Activated naive CD4-positive, alpha-beta T cell treated with anti-CD3 and anti-CD28 coated beads for 36 hours (primary cell): ENCODE data around the gene DDX21. TPM values are rescaled to one million over a fixed set of nuclear protein-coding genes. Genes with fewer than 3 reads are reported as not detected.
"Not testable (repeated sequence)": the region's sequence is repeated elsewhere in the genome, so short reads cannot be mapped to it uniquely, and the experiment has no call there.

Experiments
- CTCF ChIA-PET: fragments of 350-600 bp; sonication (Branson Sonifier 250); formaldehyde crosslinking; loops from one replicate; lab custom pipeline; 2021; ENCODE audit warnings: antibody characterized with exemption; lab: Charles Lee
- DNase-seq: peaks from one replicate; pipeline ENCODE4 v3.0.0-alpha.2; 2020
- H3K27ac Mint-ChIP-seq: one replicate; pipeline ENCODE4 v1.8.0; 2021; ENCODE audit warnings: mild to moderate bottlenecking, mixed read lengths
- H3K27me3 Mint-ChIP-seq: one replicate; pipeline ENCODE4 v1.8.0; 2021; ENCODE audit warnings: low read depth, mixed read lengths
- H3K36me3 Mint-ChIP-seq: one replicate; pipeline ENCODE4 v1.8.0; 2021; ENCODE audit warnings: low read depth, mixed read lengths
- H3K4me1 Mint-ChIP-seq: one replicate; pipeline ENCODE4 v1.8.0; 2021; ENCODE audit warnings: low read depth, mixed read lengths
- H3K4me3 Mint-ChIP-seq: one replicate; pipeline ENCODE4 v1.8.0; 2021; ENCODE audit warnings: mild to moderate bottlenecking, moderate library complexity, mixed read lengths
- H3K9me3 Mint-ChIP-seq: one replicate; pipeline ENCODE4 v1.8.0; 2021; ENCODE audit warnings: mixed read lengths
- intact Hi-C: fragments of 100-400 bp; cut with micrococcal nuclease; formaldehyde crosslinking; loops from one replicate; pipeline ENCODE4 v1.15.1; 2023
- total RNA-seq, 2 experiments: library from RNA; stranded (reverse); gene quantifications; one replicate each; pipeline ENCODE4 v1.2.3, GENCODE V29; 2021

The DDX21 gene
- total RNA-seq, 2 experiments from 2014 or later = 155 to 164 TPM

DNA sequence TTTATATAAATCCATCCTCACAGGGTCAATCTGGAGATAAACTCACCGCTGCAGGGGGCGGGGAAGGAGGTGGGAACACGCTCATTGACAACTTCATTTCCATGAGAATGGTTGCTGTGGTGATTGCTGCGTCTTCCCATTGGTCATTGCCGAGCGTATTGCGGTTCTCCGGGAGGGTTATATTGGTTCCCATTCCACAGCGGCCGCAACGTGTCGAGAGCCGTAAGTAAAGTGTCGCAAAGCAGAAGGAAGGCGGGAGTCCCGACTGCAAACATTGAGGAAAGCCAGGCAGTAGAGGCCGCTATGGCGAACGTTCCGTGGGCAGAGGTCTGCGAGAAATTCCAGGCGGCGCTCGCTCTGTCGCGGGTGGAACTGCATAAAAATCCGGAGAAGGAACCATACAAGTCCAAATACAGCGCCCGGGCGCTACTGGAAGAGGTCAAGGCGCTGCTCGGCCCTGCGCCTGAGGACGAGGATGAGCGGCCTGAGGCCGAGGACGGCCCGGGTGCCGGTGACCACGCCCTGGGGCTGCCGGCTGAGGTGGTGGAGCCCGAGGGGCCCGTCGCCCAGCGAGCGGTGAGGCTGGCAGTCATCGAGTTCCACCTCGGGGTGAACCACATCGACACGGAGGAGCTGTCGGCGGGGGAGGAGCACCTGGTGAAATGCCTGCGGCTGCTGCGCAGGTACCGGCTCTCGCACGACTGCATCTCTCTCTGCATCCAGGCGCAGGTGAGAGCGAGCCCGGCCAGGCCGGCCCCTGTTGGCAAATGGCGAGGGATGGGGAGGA is 32.8 kb downstream of the DDX21 start, which contains the start of gene KIFBP:
Gene KIFBP, plus strand, starts transcription at position 274 of the 787 bp plus-strand sequence. Its CDS starts 30 bp downstream, at position 304.
- no peaks in the 10 kb centered on the region for H3K27me3 Mint-ChIP-seq
- H3K9me3 Mint-ChIP-seq = no peaks in the 10 kb centered on the region
- peak within 1 kb of the TSS; percentile 92 for H3K27ac Mint-ChIP-seq
- H3K36me3 Mint-ChIP-seq = peaks cover 18% of the 10 kb centered on the region
- CTCF ChIA-PET = interaction anchor here (0.6 to 1.4 kb wide), 6 partner anchors 20 to 227 kb away, joined by 3 to 5 read pairs (median 3); partner anchors contain the start of gene DDX21
- H3K4me1 Mint-ChIP-seq = peaks cover 44% of the 10 kb centered on the region
- peak; percentile 94 for DNase-seq
- peak within 1 kb of the TSS; percentile 98 for H3K4me3 Mint-ChIP-seq
- intact Hi-C loops = loop anchor here (1.0 to 5.0 kb wide), 7 partner anchors 32 to 420 kb away; partner anchors contain the start of genes DDX21 and SUPV3L1

DNA sequence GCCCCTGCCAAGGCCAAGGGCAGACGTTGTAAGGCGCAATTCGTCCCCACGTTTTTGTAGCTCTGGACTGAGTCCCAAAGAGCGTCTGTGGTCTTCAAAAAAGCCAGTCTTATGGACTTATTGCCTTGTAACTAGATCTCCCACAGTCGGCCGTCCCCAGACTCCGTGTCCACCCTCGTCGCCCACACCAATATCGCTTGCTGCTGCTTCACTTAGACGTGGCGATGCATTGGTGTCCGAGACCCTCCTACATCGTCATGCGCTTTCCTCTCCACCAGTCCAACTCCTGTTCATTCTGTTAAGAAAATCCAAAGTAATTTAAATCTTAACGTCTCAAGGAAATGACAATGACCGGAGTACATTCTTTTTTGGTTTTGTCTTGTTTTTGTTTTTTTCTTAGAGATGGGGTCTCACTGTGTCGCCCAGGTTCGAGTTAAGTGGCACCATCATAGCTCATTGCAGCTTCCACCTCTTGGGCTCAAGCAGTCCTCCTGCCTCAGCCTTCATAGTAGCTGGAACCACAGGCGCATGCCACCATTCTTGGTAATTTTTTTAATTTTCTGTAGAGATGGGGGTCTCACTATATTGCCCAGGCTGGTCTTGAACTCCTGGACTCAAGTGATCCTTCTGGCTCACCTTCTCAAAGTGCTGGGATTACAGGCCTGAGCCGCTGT is 33.5 kb downstream of the DDX21 start:
- peaks cover 45% of the 10 kb centered on the region for H3K4me1 Mint-ChIP-seq
- H3K36me3 Mint-ChIP-seq = peaks cover 13% of the 10 kb centered on the region
- no peaks in the 10 kb centered on the region for H3K9me3 Mint-ChIP-seq
- peak overlapping the region; percentile 98 for H3K4me3 Mint-ChIP-seq
- no peaks in the 10 kb centered on the region for H3K27me3 Mint-ChIP-seq
- CTCF ChIA-PET = interaction anchor here (0.7 to 1.4 kb wide), 5 partner anchors 19 to 226 kb away, joined by 3 to 5 read pairs (median 3); partner anchors contain the start of gene DDX21
- intact Hi-C loops = loop anchor here (2.0 to 5.0 kb wide), 3 partner anchors 193 to 419 kb away; partner anchors contain the start of gene SUPV3L1
- H3K27ac Mint-ChIP-seq = peak overlapping the region; percentile 20
- no peak for DNase-seq

DNA sequence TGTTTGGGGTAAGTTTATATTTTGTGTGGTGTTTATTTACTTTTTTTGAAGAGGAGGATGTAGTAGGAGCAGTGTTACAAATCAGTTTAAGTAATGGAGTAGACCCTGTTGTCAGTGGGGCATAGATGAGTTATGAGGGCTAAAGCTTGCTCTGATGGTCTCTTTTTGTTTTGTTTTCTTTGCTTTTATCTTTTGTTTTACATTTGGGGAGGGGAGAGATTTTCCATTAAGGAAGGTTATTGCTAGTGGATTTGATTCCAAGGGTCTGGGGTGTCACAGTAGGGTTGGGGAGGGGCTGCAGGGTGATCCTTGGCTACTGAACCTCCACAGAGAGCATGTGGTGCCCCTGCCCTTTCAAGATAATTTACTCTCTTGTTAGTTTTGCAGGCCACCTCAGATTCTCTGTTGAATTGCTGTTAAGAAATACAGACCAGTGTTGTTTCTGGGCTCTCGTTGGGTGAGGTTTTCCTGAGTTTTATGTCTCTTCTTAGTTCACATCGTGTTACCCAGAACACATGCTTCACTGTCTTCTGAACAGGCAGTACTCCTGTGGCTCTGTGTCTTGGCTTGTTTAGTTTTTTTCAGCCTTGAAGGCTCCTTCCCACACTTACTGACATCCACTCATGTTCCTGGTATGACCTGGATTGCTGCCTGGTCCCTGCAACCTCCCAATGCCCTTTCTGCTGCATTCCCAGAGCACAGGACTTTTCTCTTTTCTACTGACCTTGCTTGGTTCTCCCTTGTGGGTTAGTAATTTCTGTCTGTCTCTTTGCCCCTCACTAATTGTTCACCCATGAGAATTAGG is 36.9 kb downstream of the DDX21 start:
- H3K27me3 Mint-ChIP-seq = no peaks in the 10 kb centered on the region
- CTCF ChIA-PET = interaction anchor here (0.6 to 1.0 kb wide), 4 partner anchors 9 to 532 kb away, joined by 3 to 5 read pairs (median 4); no protein-coding TSS in a partner anchor
- no peak overlapping the region for H3K27ac Mint-ChIP-seq
- no peak overlapping the region for H3K4me3 Mint-ChIP-seq
- intact Hi-C loops = no loop called here
- H3K9me3 Mint-ChIP-seq = no peaks in the 10 kb centered on the region
- H3K4me1 Mint-ChIP-seq = peaks cover 57% of the 10 kb centered on the region
- peaks cover 5% of the 10 kb centered on the region for H3K36me3 Mint-ChIP-seq
- DNase-seq = no peak

DNA sequence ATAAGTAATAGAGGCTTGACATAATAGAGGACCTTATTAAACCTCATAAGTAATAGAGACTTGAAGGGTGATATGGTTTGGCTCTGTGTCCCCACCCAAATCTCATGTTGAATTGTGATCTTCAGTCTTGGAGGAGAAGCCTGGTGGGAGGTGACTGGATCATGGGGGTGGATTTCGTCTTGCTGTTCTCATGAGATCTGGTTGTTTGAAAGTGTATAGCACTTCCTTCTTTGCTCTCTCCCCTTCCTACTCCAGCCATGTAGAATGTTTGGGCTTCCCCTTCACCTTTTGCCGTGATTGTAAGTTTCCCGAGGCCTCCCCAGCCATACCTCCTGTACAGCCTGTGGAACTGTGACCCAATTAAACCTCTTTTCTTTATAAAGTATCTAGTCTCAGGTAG is 41.2 kb downstream of the DDX21 start:
- no peak overlapping the region for H3K4me3 Mint-ChIP-seq

DNA sequence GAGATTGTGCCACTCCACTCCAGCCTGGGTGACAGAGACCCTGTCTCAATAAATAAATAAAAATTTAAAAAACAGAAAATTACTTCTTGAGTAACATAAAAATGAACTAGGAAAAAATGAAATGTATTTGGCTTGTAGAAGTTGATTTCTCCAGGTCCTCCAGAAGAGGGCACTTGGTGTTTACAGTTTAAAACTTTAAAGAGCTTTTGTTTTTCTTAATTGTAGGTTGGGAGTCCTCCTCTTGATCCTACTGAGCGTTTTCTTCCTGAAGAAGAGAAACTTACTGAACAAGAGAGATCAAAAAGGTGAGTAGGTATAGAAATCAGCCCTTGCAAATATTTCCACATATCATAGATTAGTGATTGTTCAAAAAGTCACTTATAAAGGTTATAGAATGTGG is 48.9 kb downstream of the DDX21 start:
- H3K4me3 Mint-ChIP-seq = no peak overlapping the region
- no peaks in the 10 kb centered on the region for H3K27me3 Mint-ChIP-seq
- intact Hi-C loops = loop anchor here (1.0 to 5.0 kb wide), 8 partner anchors 40 to 502 kb away; partner anchors contain the start of gene SUPV3L1
- no peak for DNase-seq
- H3K4me1 Mint-ChIP-seq = peaks cover 6% of the 10 kb centered on the region
- no peaks in the 10 kb centered on the region for H3K36me3 Mint-ChIP-seq
- no peaks in the 10 kb centered on the region for H3K9me3 Mint-ChIP-seq
- no peak overlapping the region for H3K27ac Mint-ChIP-seq
- CTCF ChIA-PET = interaction anchor here (0.9 to 4.2 kb wide), 17 partner anchors 9 to 503 kb away, joined by 3 to 143 read pairs (median 5); partner anchors contain the start of genes SRGN and VPS26A

More for the DNA sequence above, 41.2 kb downstream of the DDX21 start:
- no peak for DNase-seq
- H3K27ac Mint-ChIP-seq = peak overlapping the region; percentile 90
- H3K27me3 Mint-ChIP-seq = no peaks in the 10 kb centered on the region
- peaks cover 2% of the 10 kb centered on the region for H3K36me3 Mint-ChIP-seq
- no peaks in the 10 kb centered on the region for H3K9me3 Mint-ChIP-seq
- H3K4me1 Mint-ChIP-seq = peaks cover 47% of the 10 kb centered on the region
- CTCF ChIA-PET = no interaction called here
- intact Hi-C loops = loop anchor here (1.0 to 2.0 kb wide), 4 partner anchors 40 to 226 kb away; partner anchors contain the start of gene DDX21

DNA sequence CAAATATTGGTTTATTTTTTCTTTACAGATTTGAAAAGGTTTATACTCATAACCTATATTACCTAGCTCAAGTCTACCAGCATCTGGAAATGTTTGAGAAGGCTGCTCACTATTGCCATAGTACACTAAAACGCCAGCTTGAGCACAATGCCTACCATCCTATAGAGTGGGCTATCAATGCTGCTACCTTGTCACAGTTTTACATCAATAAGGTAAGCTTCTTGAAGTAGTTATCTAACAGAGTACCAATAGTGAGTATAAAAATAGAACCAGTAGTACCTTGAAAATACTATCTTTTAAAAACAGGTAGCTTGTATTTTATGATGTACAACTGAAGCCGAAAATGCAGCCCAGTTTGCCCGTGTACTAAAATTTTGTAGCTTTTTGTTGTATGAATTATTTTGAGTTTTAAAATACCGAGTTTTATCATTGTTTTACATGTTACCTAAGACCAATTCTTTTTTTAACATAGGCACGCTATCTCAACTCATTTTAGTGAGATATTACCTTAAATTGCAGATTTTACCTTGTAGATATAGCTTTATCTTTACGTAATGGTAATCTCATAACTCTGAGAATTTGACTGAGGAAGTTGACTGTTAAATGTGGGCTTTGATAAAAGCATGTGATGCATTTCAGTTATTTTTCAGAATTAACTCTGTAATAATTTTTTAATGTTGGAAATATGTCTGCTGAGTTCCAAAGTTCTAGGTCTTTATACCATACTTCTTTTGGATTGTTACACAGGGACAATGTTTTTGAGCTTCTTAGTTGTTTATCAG is 49.9 kb downstream of the DDX21 start:
- Mint-ChIP-seq H3K27me3 (no peaks in the 10 kb centered on the region), H3K9me3 (no peaks in the 10 kb centered on the region), H3K36me3 (no peaks in the 10 kb centered on the region), H3K4me3 (no peak overlapping the region), H3K4me1 (peaks cover 3% of the 10 kb centered on the region), H3K27ac (no peak overlapping the region)
- no peak for DNase-seq
- CTCF ChIA-PET = interaction anchor here (0.6 to 4.2 kb wide), 25 partner anchors 10 to 502 kb away, joined by 3 to 143 read pairs (median 5); partner anchors contain the start of genes SRGN and VPS26A
- intact Hi-C loops = loop anchor here (1.0 to 5.0 kb wide), 7 partner anchors 39 to 501 kb away; partner anchors contain the start of gene SUPV3L1

DNA sequence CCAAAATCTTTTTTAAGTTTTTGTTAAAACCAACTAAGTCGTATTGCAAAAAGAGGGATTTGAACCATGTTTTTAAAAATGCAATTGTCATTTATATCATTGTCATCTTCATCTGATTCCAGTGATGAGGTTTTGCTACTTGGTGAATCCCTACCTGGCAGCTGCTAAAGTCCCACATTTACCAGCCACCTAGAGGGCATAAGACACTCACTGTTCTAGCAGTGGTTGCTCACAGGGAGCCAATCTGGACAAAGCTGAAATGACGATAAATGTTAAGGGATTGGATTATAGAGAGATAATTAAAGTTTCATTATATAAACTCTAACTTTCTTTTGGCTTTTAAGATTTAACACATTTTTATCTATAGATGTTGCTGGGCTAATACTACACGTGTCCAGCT is 51.3 kb downstream of the DDX21 start:
- peaks cover 4% of the 10 kb centered on the region for H3K36me3 Mint-ChIP-seq
- H3K27ac Mint-ChIP-seq = no peak overlapping the region
- intact Hi-C loops = loop anchor here (5.0 kb wide), 1 partner anchor 500 kb away; no protein-coding TSS in a partner anchor
- no peaks in the 10 kb centered on the region for H3K9me3 Mint-ChIP-seq
- H3K27me3 Mint-ChIP-seq = no peaks in the 10 kb centered on the region
- CTCF ChIA-PET = interaction anchor here (1.0 to 4.2 kb wide), 5 partner anchors 8 to 87 kb away, joined by 4 to 143 read pairs (median 11); partner anchors contain the start of gene SRGN
- H3K4me3 Mint-ChIP-seq = no peak overlapping the region
- peaks cover 2% of the 10 kb centered on the region for H3K4me1 Mint-ChIP-seq
- DNase-seq = no peak

DNA sequence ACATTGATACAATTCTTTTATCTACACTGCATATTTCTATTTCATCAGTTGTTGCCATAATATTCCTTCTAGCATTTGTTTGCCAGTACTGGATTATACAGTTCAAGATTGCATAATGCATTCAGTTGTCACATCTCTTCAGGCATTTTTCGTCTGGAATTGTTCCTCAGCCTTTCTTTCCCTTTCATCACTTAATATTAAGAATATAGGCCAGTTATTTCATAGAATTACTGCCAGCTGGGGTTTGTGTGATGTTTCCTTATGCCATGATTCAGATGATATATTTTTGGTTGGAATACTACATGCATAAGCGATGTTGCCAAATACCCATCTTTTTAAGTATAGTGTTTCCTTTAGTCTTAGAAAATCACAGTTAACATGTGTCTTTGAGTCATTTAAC is 53.4 kb downstream of the DDX21 start:
- peaks cover 15% of the 10 kb centered on the region for H3K36me3 Mint-ChIP-seq
- H3K27ac Mint-ChIP-seq = no peak overlapping the region
- DNase-seq = no peak
- CTCF ChIA-PET = interaction anchor here (0.6 to 1.5 kb wide), 6 partner anchors 20 to 223 kb away, joined by 3 to 5 read pairs (median 4); no protein-coding TSS in a partner anchor
- H3K9me3 Mint-ChIP-seq = no peaks in the 10 kb centered on the region
- intact Hi-C loops = loop anchor here (5.0 kb wide), 1 partner anchor 498 kb away; no protein-coding TSS in a partner anchor
- peaks cover 16% of the 10 kb centered on the region for H3K4me1 Mint-ChIP-seq
- no peak overlapping the region for H3K4me3 Mint-ChIP-seq
- no peaks in the 10 kb centered on the region for H3K27me3 Mint-ChIP-seq

DNA sequence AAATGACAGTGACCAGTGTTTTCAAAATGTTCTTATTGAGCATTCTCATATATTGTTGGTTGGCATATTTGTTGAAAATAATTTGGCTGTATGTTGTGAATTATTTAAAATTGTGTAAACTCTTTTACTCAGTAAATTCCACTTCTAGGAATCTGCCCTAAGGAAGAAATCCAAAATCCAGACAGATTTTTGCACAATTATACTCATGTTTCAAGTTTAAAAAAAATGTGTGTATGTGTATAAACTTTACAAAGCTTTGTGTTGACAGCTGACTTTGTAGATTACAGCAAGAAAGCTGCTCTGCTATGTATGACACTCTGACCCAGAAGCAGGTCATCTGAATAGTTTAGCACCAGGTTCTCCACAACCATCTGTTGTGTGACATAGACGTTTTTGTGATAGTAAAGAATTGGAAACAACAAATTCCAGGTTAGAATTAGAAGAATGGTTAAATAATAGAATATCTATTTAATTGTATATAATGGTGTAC is 54.2 kb downstream of the DDX21 start:
- Mint-ChIP-seq H3K36me3 (peaks cover 16% of the 10 kb centered on the region), H3K4me1 (peaks cover 14% of the 10 kb centered on the region)
- no peak for DNase-seq

DNA sequence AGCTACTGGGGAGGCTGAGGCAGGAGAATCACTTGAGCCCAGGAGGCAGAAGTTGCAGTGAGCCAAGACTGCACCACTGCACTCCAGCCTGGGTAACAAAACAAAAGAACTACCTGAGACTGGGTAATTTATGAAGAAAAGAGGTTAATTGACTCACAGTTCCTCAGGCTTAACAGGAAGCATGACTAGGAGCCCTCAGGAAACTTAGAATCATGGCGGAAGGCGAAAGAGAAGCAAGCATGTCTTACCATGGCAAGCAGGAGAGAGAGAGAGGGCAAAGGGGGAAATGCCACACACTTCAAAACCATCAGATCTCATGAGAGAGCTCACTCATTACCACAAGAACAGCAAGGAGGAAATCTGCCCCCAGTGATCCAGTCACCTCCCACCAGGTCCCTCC is 56.8 kb downstream of the DDX21 start:
- H3K27me3 Mint-ChIP-seq, CTCF ChIA-PET, H3K9me3 Mint-ChIP-seq, H3K4me3 Mint-ChIP-seq, intact Hi-C loops: not testable (repeated sequence)
- Mint-ChIP-seq H3K36me3 (peaks cover 16% of the 10 kb centered on the region), H3K27ac (peak overlapping the region; percentile 2), H3K4me1 (peaks cover 14% of the 10 kb centered on the region)
- DNase-seq = peak; percentile 37

More for the DNA sequence above, 54.2 kb downstream of the DDX21 start:
- H3K27ac Mint-ChIP-seq = no peak overlapping the region
- H3K9me3 Mint-ChIP-seq = no peaks in the 10 kb centered on the region
- intact Hi-C loops = no loop called here
- no peaks in the 10 kb centered on the region for H3K27me3 Mint-ChIP-seq
- no peak overlapping the region for H3K4me3 Mint-ChIP-seq
- CTCF ChIA-PET = interaction anchor here (0.6 to 1.5 kb wide), 6 partner anchors 45 to 222 kb away, joined by 3 to 5 read pairs (median 4); no protein-coding TSS in a partner anchor
